ENCODE data around the gene LHFPL3.

Gene LHFPL3

DNA sequence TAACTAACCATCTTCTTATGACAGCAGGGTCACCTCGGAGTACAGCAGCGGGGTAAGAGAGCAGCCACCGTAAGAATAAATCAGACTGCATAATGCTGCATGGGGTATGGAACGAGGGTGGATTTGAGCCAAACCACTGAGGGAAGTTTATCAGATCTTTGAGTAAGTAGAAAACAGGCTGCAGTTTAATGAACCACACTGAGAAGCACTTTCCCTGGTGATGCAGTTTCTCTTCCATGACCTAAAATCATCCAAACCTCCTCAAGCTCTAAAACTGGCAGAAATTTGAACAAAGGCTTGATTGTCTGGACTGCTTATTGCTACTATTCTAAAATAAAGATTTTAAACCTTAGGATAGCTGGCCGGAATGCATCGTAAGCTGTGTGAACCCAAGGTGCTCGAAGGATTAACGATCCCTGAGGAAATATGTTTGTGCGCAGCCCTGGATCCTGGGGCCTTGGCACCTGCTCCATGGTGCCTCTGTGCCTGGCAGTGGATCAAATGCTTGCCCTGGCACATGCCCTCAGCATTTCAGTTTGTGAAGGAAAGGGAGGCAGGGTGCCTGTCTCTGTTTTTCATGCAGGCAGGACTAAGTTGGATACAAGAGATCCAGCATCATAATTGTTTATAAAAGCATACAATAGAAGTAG, 322.7 kb downstream of the LHFPL3 start:
- no peak overlapping the region for H3K4me3 ChIP-seq (ENCODE audit: low read depth, low read length)
- TF ChIP-seq, protein P1, sequence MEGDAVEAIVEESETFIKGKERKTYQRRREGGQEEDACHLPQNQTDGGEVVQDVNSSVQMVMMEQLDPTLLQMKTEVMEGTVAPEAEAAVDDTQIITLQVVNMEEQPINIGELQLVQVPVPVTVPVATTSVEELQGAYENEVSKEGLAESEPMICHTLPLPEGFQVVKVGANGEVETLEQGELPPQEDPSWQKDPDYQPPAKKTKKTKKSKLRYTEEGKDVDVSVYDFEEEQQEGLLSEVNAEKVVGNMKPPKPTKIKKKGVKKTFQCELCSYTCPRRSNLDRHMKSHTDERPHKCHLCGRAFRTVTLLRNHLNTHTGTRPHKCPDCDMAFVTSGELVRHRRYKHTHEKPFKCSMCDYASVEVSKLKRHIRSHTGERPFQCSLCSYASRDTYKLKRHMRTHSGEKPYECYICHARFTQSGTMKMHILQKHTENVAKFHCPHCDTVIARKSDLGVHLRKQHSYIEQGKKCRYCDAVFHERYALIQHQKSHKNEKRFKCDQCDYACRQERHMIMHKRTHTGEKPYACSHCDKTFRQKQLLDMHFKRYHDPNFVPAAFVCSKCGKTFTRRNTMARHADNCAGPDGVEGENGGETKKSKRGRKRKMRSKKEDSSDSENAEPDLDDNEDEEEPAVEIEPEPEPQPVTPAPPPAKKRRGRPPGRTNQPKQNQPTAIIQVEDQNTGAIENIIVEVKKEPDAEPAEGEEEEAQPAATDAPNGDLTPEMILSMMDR (IDR thresholded peaks at IDR 0.05; ENCODE audit: control insufficient read depth, extremely low read depth, insufficient read depth), result no peak
- DNase-seq (ENCODE audit: low read depth), result no peak

DNA sequence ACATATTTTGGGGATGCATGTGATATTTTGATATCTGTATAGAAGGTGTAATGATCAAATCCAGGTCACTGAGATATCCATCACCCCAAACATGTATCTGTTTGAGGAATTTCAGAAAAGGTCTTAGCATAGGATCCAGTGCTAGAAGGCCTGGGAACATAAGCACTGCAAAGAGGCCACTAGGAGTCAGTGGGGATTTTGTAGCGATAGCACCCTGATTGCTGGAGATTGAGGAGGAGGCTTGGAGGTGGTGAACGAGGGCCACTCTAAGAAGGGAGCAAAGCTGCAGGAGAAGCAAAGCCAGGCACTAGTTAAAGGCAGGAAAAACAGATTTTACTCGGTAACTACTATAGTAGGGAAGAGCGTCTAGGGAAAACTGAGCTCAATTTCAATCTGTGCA, 324.0 kb downstream of the LHFPL3 start:
- TF ChIP-seq, protein P1 (IDR thresholded peaks at IDR 0.05; ENCODE audit: control insufficient read depth, extremely low read depth, insufficient read depth), result no peak
- DNase-seq (ENCODE audit: low read depth), result no peak
- no peak overlapping the region for H3K4me3 ChIP-seq (ENCODE audit: low read depth, low read length)

DNA sequence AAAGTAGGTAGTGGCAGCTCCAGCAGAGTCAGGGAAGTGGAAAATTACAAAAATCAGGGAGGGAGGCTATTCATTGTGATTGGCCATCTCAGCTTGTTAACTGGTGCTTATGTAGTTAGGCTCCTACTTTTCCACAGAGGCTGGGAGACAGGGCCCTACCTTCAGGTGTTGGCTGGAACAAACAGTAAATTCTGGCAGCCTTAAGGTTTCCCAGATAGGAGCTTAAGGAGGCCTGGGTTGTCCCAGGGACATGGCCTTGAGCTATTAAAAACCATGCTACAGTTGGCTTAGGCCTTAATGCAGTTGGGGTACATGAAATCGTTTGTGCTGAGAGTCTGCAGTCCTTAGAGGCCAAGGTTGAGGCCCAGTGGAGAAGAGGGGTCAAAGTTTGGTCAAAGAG, 324.5 kb downstream of the LHFPL3 start:
- DNase-seq (ENCODE audit: low read depth), result no peak
- TF ChIP-seq, protein P1 (IDR thresholded peaks at IDR 0.05; ENCODE audit: control insufficient read depth, extremely low read depth, insufficient read depth), result no peak

DNA sequence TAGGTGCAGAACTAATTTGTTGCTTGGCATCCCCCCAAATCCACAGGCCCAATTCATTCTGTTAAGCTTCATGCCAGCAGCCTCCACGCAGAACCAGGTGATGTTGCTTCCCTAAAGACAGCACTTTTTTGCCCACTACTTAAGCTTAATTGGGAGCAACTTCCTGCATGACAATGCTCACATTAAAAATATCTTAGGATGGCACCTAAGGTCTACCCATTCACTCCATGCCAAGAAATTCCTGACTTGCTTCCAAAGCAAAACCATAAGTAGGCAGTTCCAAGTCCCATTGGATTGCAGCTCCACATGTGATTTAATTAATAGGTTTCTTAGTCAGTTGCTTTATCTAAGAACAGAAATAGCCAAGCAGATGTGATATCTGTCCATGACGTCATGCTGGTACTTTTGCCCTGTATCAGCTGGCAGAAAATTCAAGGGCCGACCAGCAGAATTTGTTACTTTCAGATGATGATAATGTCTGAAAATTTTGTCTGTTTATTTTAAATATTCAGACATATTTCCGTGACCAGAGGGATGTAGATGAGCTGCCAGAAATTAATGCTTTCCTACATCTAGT, 325.5 kb downstream of the LHFPL3 start:
- no peak for DNase-seq (ENCODE audit: low read depth)
- no peak overlapping the region for H3K4me3 ChIP-seq (ENCODE audit: low read depth, low read length)
- TF ChIP-seq, protein P1 (IDR thresholded peaks at IDR 0.05; ENCODE audit: control insufficient read depth, extremely low read depth, insufficient read depth), result no peak

More for the DNA sequence above, 324.5 kb downstream of the LHFPL3 start:
- H3K4me3 ChIP-seq (ENCODE audit: low read depth, low read length), result no peak overlapping the region

DNA sequence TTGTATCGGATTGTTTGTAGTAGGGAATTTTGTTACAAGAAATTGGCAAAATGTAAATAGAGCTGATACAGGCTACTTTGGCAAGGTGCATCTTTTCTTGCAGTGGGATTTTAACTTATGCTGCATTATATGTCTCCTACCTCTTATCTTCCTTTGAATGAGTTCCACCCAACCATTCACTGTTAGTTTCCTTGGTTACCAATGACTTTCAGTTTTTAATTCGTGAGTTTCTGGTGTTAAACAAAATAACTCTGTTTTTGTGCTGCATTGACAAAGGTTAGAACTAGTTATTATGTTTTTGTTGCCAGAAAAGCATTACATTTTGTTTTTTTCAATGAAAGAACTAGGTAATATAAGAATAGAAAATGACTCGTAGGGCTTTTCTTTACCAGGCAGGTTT, 327.2 kb downstream of the LHFPL3 start:
- no peak overlapping the region for H3K4me3 ChIP-seq (ENCODE audit: low read depth, low read length)
- TF ChIP-seq, protein P1 (IDR thresholded peaks at IDR 0.05; ENCODE audit: control insufficient read depth, extremely low read depth, insufficient read depth), result no peak
- no peak for DNase-seq (ENCODE audit: low read depth)

DNA sequence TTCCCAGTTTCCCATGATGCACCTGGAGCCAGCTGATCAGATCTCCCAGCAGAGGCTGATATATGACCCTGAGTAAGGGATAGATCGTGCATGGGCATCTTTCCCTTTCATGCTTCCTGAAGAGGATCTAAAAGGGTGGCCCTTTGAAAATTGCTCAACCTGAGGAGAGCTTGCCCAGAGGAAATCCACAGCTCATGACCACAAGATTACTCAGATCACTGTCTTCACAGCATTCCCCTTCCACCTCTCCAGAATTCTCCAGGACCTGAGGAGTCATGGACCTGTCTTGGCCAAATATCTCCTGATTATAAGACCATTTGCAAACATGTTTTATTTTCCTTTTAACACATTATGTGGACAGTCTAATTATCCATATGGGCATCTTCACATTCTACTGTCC, 328.1 kb downstream of the LHFPL3 start:
- no peak for DNase-seq (ENCODE audit: low read depth)
- no peak overlapping the region for H3K4me3 ChIP-seq (ENCODE audit: low read depth, low read length)
- TF ChIP-seq, protein P1 (IDR thresholded peaks at IDR 0.05; ENCODE audit: control insufficient read depth, extremely low read depth, insufficient read depth), result no peak

DNA sequence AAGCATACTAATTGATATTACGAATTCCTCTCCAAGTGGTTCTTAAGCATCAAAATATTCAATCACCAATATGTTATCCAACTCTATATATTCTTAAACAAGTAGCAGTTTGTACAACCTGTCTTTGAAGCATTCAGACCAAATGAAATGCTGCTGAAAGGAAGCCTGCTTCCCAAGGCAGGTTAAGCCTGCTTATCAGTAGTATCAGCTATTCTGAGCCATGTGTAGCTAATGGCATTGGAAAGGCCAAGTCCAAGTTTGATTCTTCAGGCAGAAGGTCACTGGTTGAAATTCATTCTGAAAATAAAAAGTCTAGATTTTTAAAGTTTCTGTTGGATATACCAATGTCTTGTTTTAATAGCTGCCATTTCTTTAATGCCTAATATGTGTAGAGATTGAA, 328.7 kb downstream of the LHFPL3 start:
- DNase-seq (ENCODE audit: low read depth), result no peak
- H3K4me3 ChIP-seq (ENCODE audit: low read depth, low read length), result no peak overlapping the region

More for the DNA sequence above, 328.7 kb downstream of the LHFPL3 start:
- TF ChIP-seq, protein P1 (IDR thresholded peaks at IDR 0.05; ENCODE audit: control insufficient read depth, extremely low read depth, insufficient read depth), result no peak
